Keratinocyte (primary cell): Measurements from ENCODE around the gene PLXND1. TPM values are rescaled to one million over a fixed set of nuclear protein-coding genes. Genes with fewer than 3 reads are reported as not detected.

Source experiments
- DNase-seq: peaks from one replicate; pipeline ENCODE4 v3.0.0-alpha.2; 2011; ENCODE audit warnings: low read depth, missing footprints, low spot score
- FAIRE-seq: peaks from 2 replicates; lab custom pipeline; 2011; peaks lifted over from hg19 to GRCh38; lab: Jason Lieb, UNC
- H2AFZ ChIP-seq: 2 replicates; pipeline ENCODE4 v1.6.0; 2012; ENCODE audit warnings: low read length, control low read depth, inconsistent platforms; ENCODE audit not compliant: control insufficient read depth
- H3K27ac ChIP-seq: 2 replicates; pipeline ENCODE4 v1.5.1; 2011; ENCODE audit warnings: low read length; ENCODE audit not compliant: control insufficient read depth, insufficient read depth
- H3K27me3 ChIP-seq: 3 replicates; pipeline ENCODE4 v1.6.0; 2011; ENCODE audit warnings: low read length; ENCODE audit not compliant: control insufficient read depth, insufficient read depth; ENCODE audit errors: extremely low read depth
- H3K36me3 ChIP-seq, 2 experiments: 2 replicates in 1 of 2; 3 replicates in 1 of 2; pipeline ENCODE4 v1.5.1; 2011; ENCODE audit warnings: low read length in 2 of 2, mild to moderate bottlenecking in 1 of 2; ENCODE audit not compliant: control insufficient read depth in 2 of 2, insufficient read depth in 2 of 2; ENCODE audit errors: extremely low read depth in 1 of 2
- H3K4me1 ChIP-seq: 3 replicates; pipeline ENCODE4 v1.5.1; 2011; ENCODE audit warnings: low read length; ENCODE audit not compliant: control insufficient read depth, insufficient read depth; ENCODE audit errors: extremely low read depth
- H3K4me2 ChIP-seq: 3 replicates; pipeline ENCODE4 v1.6.0; 2011; ENCODE audit warnings: low read depth, low read length; ENCODE audit not compliant: control insufficient read depth, insufficient read depth; ENCODE audit errors: extremely low read depth
- H3K4me3 ChIP-seq, 3 experiments: fragments of 200-600 bp in 1 of 3; sonication (generic) in 1 of 3; 2 replicates in 2 of 3; 3 replicates in 1 of 3; pipeline ENCODE4 v1.5.1; 2011 to 2016; ENCODE audit warnings: low read length in 3 of 3, mild to moderate bottlenecking in 3 of 3, control low read depth in 2 of 3, inconsistent platforms in 1 of 3, low read depth in 1 of 3, mixed read lengths in 1 of 3, mixed run types in 1 of 3, moderate library complexity in 1 of 3; ENCODE audit not compliant: control insufficient read depth in 2 of 3, insufficient read depth in 2 of 3; ENCODE audit errors: extremely low read depth in 1 of 3
- H3K79me2 ChIP-seq: 2 replicates; pipeline ENCODE4 v1.6.0; 2012; ENCODE audit warnings: low read length; ENCODE audit not compliant: control insufficient read depth, insufficient read depth
- H3K9ac ChIP-seq: 3 replicates; pipeline ENCODE4 v1.6.0; 2011; ENCODE audit warnings: low read length; ENCODE audit not compliant: control insufficient read depth, insufficient read depth; ENCODE audit errors: extremely low read depth
- H3K9me1 ChIP-seq: 3 replicates; pipeline ENCODE4 v1.6.0; 2011; ENCODE audit warnings: low read length; ENCODE audit not compliant: control insufficient read depth, insufficient read depth; ENCODE audit errors: extremely low read depth
- H3K9me3 ChIP-seq: 2 replicates; pipeline ENCODE4 v1.5.1; 2012; ENCODE audit warnings: low read depth, low read length; ENCODE audit not compliant: control insufficient read depth
- H4K20me1 ChIP-seq: 3 replicates; pipeline ENCODE4 v1.6.0; 2011; ENCODE audit warnings: low read length; ENCODE audit not compliant: control insufficient read depth, insufficient read depth; ENCODE audit errors: extremely low read depth
- CTCF ChIP-seq, 3 experiments: IDR thresholded peaks in 1 of 3; conservative IDR thresholded peaks in 1 of 3; optimal IDR thresholded peaks in 1 of 3; 2 replicates in 2 of 3; 3 replicates in 1 of 3; pipeline versions ENCODE3 to v1.5.1; 2011; ENCODE audit warnings: low read length in 3 of 3, mild to moderate bottlenecking in 3 of 3, moderate library complexity in 2 of 3, control low read depth in 1 of 3, inconsistent platforms in 1 of 3; ENCODE audit not compliant: insufficient read depth in 2 of 3; ENCODE audit errors: extremely low read depth in 1 of 3
- EZH2 ChIP-seq: IDR thresholded peaks from one replicate; pipeline ENCODE4 v1.6.1; 2012; ENCODE audit warnings: inconsistent platforms, mild to moderate bottlenecking, low read length, moderate library complexity
- dilution Hi-C: fragments of 300-500 bp; cut with MboI; formaldehyde crosslinking; loops from one replicate; pipeline ENCODE4 v1.7.0; 2020; ENCODE audit warnings: low sequenced_read_pairs; ENCODE audit not compliant: extremely low pct_ligation_motif_present
- polyA plus RNA-seq, 5 experiments: library from polyadenylated mRNA; depleted of rRNA in 3 of 5; stranded (reverse) in 3 of 5; stranded (forward) in 1 of 5; unstranded in 1 of 5; fragments of >200 nt; gene quantifications; 1 replicate in 1 of 5; 2 replicates in 3 of 5; 3 replicates in 1 of 5; pipeline versions ENCODE4 v1.2.1 to v1.2.3, GENCODE V29; 2011 to 2012; ENCODE audit warnings: missing spikeins in 2 of 5, low read depth in 1 of 5, low replicate concordance in 1 of 5

The PLXND1 gene
- polyA plus RNA-seq, 1 donor (not counting 4 experiments of a cell fraction or from before 2014, with no cell fraction given), result 0.09 TPM

DNA sequence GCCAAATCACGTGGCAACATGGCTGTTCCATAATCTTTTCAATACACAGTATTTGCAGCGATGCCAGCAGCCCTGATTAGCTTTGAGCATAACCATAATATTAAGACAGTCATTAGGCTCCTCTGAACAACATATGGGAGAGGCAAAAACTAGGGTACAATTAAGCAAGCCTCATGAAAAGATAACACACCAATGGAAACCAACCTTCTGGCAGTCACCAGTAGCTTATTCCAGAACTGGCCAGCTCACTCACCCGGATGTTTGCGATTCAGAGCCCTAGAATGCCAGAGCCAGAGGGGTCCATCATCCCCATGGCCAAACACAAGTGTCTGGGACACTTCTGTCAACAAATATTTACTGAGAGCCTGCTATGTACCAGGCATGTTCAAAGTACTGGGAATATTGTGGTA lies 48.8 kb upstream of the PLXND1 start:
- Histone ChIP-seq H4K20me1 (no peaks in the 10 kb centered on the region), H3K4me2 (no peak overlapping the region), H2AFZ (no peak overlapping the region), H3K79me2 (peaks cover 53% of the 10 kb centered on the region), H3K9me3 (no peaks in the 10 kb centered on the region), H3K9ac (no peak overlapping the region), H3K36me3 (peaks cover 0 to 10% of the 10 kb centered on the region in 2 experiments), H3K4me3 (no peak overlapping the region), H3K9me1 (no peaks in the 10 kb centered on the region), H3K27me3 (no peaks in the 10 kb centered on the region), H3K27ac (no peak overlapping the region), H3K4me1 (peaks cover 50% of the 10 kb centered on the region)
- DNase-seq (no peak), FAIRE-seq (no peak)
- TF ChIP-seq CTCF (optimal IDR thresholded peaks at IDR 0.05 in 1 of 3, IDR thresholded peaks at IDR 0.05 in 1 of 3, conservative IDR thresholded peaks at IDR 0.05 in 1 of 3; ENCODE audit: extremely low read depth in 1 of 3, insufficient read depth in 2 of 3, low read length in 3 of 3), result no peak
- no peak for TF ChIP-seq EZH2
- dilution Hi-C loops, result no loop called here

DNA sequence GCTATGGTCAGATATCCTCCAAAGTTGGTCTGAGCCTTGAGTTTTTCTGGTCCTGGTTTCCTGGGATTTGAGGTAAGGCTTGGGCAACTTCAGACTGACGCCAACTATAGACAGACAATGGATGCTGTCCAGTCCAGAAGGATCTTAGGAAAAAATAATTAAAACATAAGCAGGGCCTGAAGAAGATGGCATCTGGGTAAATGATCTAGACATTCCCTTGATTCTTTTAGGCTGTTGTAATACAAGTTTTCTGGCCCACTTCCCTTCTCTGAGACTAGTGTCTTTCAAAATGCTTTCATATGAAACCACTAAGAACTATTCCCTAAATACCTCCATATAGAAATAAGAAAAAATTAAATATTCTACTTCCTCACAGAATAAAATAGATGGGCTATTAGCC lies 47.7 kb upstream of the PLXND1 start:
- Histone ChIP-seq H3K27me3 (no peaks in the 10 kb centered on the region), H3K27ac (no peak overlapping the region), H3K9ac (no peak overlapping the region), H3K9me3 (no peaks in the 10 kb centered on the region), H3K4me2 (no peak overlapping the region), H3K36me3 (peaks cover 0 to 18% of the 10 kb centered on the region in 2 experiments), H3K4me1 (peaks cover 47% of the 10 kb centered on the region), H4K20me1 (no peaks in the 10 kb centered on the region), H3K4me3 (no peak overlapping the region), H3K79me2 (peaks cover 42% of the 10 kb centered on the region), H2AFZ (no peak overlapping the region), H3K9me1 (no peaks in the 10 kb centered on the region)
- DNase-seq (no peak), FAIRE-seq (no peak)
- dilution Hi-C loops, result no loop called here
- no peak for TF ChIP-seq CTCF (optimal IDR thresholded peaks at IDR 0.05 in 1 of 3, IDR thresholded peaks at IDR 0.05 in 1 of 3, conservative IDR thresholded peaks at IDR 0.05 in 1 of 3; ENCODE audit: extremely low read depth in 1 of 3, insufficient read depth in 2 of 3, low read length in 3 of 3)
- no peak for TF ChIP-seq EZH2
